GM21515 (cell line): Measurements from ENCODE around the gene OVCH2.

Source experiments
- ATAC-seq: cut with Tn5 transposase; IDR thresholded peaks from one replicate; pipeline ENCODE4 v1.9.1; 2021; ENCODE audit not compliant: unreplicated experiment

OVCH2 gene

GRCh38 chr11:7640816-7641215 is 65.5 kb downstream of the OVCH2 start:
- no peak for ATAC-seq

- ATAC-seq: no peak
These were observed 66.6 kb downstream of the OVCH2 start for GRCh38 chr11:7639643-7640025.
